ACC112 (cell line): ENCODE measurements around the gene ST8SIA1.
A peak's percentile ranks its signal among the peaks of the same experiment; 100 is the strongest.

ENCODE experiments used
- H2AFZ ChIP-seq: fragments of 200-600 bp; sonication (generic); one replicate; pipeline ENCODE4 v1.6.0; 2017; ENCODE audit warnings: antibody characterized with exemption, low read length; ENCODE audit not compliant: unreplicated experiment
- H3K27ac ChIP-seq: fragments of 200-600 bp; sonication (generic); 2 replicates; pipeline ENCODE4 v1.5.1; 2014; ENCODE audit warnings: low read depth, mild to moderate bottlenecking, antibody characterized with exemption, low read length, moderate library complexity
- H3K27me3 ChIP-seq: fragments of 200-600 bp; sonication (generic); 2 replicates; pipeline ENCODE4 v1.6.1; 2014; ENCODE audit warnings: mild to moderate bottlenecking, antibody characterized with exemption, low read length, moderate library complexity, mixed read lengths; ENCODE audit not compliant: insufficient read depth
- H3K36me3 ChIP-seq: fragments of 200-600 bp; sonication (generic); 2 replicates; pipeline ENCODE4 v1.6.1; 2016; ENCODE audit warnings: mild to moderate bottlenecking, antibody characterized with exemption, low read length, moderate library complexity, mixed read lengths; ENCODE audit not compliant: insufficient read depth
- H3K4me1 ChIP-seq: fragments of 200-600 bp; sonication (generic); one replicate; pipeline ENCODE4 v1.6.1; 2016; ENCODE audit warnings: low read length, mixed read lengths; ENCODE audit not compliant: insufficient read depth, unreplicated experiment, control insufficient read depth
- H3K4me3 ChIP-seq: fragments of 200-600 bp; sonication (generic); 2 replicates; pipeline ENCODE4 v1.5.1; 2014; ENCODE audit warnings: mild to moderate bottlenecking, low read depth, low read length
- H3K79me2 ChIP-seq: fragments of 200-600 bp; sonication (generic); one replicate; pipeline ENCODE4 v1.6.0; 2016; ENCODE audit warnings: low read length; ENCODE audit not compliant: control insufficient read depth, unreplicated experiment, insufficient read depth

Gene ST8SIA1

DNA sequence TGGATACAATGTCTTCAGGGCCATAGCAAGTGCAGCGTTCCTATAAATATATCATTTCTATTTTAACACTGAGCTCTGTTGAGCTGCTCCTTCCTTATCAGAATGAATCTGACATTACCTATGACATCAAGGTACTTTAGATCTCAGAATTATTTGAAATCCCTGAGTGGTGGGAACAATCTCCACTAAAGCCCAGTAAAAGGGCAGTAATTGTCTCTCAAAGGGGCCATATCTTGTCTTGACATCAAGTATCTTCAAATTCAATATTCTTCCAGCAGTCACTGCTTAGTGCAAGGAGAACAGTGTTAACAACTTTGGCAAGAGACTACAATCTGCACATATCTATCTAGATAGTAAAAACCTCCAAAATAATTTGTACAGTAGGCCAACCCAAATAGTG is 21.7 kb upstream of the ST8SIA1 start:
- H2AFZ ChIP-seq, result no peak overlapping the region
- no peak overlapping the region for H3K27ac ChIP-seq
- no peak overlapping the region for H3K4me3 ChIP-seq
- H3K36me3 ChIP-seq, result no peaks in the 10 kb centered on the region
- H3K79me2 ChIP-seq, result no peaks in the 10 kb centered on the region
- peaks cover 24% of the 10 kb centered on the region; the same call in 1 of the 2 replicates for H3K27me3 ChIP-seq
- H3K4me1 ChIP-seq, result no peaks in the 10 kb centered on the region

- Histone ChIP-seq H2AFZ (no peak overlapping the region), H3K27me3 (peaks cover 34% of the 10 kb centered on the region), H3K79me2 (no peaks in the 10 kb centered on the region), H3K27ac (no peak overlapping the region), H3K4me1 (no peaks in the 10 kb centered on the region), H3K4me3 (no peak overlapping the region), H3K36me3 (no peaks in the 10 kb centered on the region)
Measured at GRCh38 chr12:22355011-22355580, 20.6 kb upstream of the ST8SIA1 start.

- Histone ChIP-seq H3K27ac (no peak overlapping the region), H3K79me2 (no peaks in the 10 kb centered on the region), H3K27me3 (peaks cover 44% of the 10 kb centered on the region), H3K4me1 (no peaks in the 10 kb centered on the region), H2AFZ (no peak overlapping the region), H3K4me3 (no peak overlapping the region), H3K36me3 (no peaks in the 10 kb centered on the region)
Measured at GRCh38 chr12:22353615-22354325, 19.3 kb upstream of the ST8SIA1 start.

DNA sequence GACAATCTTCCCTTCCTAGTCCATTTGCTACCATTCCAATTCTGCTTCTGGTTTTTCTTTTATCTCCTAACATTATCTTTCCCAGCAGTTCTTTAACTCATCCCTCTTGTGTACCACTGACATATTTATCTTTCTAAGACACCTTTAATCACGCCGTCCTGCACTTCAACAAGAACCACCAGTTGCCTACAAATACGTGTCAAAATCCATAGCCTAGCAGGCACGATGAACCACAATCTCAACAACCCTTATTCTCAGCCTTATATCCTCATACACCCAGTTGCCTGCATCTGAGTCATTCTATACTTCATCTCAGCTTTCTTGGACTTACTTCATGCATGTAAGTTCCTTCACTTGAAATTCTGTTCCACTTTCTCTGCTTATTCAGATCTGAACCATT is 16.4 kb upstream of the ST8SIA1 start:
- Histone ChIP-seq H3K27me3 (peaks cover 43% of the 10 kb centered on the region), H3K4me3 (no peak overlapping the region), H3K79me2 (no peaks in the 10 kb centered on the region), H3K36me3 (no peaks in the 10 kb centered on the region), H3K4me1 (no peaks in the 10 kb centered on the region), H3K27ac (no peak overlapping the region), H2AFZ (no peak overlapping the region)

- Histone ChIP-seq H3K4me3 (no peak overlapping the region), H3K36me3 (no peaks in the 10 kb centered on the region), H2AFZ (no peak overlapping the region), H3K27me3 (peaks cover 28% of the 10 kb centered on the region), H3K27ac (no peak overlapping the region), H3K79me2 (no peaks in the 10 kb centered on the region), H3K4me1 (no peaks in the 10 kb centered on the region)
Measured at GRCh38 chr12:22348208-22348607, 13.7 kb upstream of the ST8SIA1 start.

DNA sequence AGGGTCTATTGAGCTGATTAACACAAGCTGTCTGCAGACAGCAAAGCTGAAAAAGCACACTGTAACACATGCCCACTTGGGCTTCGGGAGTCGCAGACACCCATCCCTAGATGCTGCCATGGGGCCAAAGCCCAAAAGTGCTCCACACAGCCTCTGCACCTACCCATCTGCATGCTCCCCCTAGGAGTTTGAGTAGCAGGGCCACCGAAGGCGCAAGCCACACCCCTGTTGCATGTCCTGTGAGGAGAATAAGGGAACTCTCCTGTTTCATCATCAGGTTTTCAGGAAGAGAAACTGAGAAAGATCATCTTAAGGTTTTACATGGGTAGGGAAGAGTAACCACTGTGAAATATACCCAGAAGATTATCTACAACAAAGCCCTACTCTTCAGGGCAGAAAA is 5.6 kb upstream of the ST8SIA1 start:
- H3K79me2 ChIP-seq, result no peaks in the 10 kb centered on the region

GRCh38 chr12:22339691-22340090 is 5.2 kb upstream of the ST8SIA1 start:
- Histone ChIP-seq H2AFZ (no peak overlapping the region), H3K27ac (no peak overlapping the region), H3K27me3 (peaks cover 35% of the 10 kb centered on the region), H3K4me3 (no peak overlapping the region), H3K36me3 (no peaks in the 10 kb centered on the region), H3K79me2 (no peaks in the 10 kb centered on the region), H3K4me1 (no peaks in the 10 kb centered on the region)

More for the DNA sequence above, 5.6 kb upstream of the ST8SIA1 start:
- H3K4me1 ChIP-seq, result no peaks in the 10 kb centered on the region
- H2AFZ ChIP-seq, result no peak overlapping the region
- H3K27me3 ChIP-seq, result peaks cover 30% of the 10 kb centered on the region
- H3K4me3 ChIP-seq, result no peak overlapping the region
- H3K27ac ChIP-seq, result no peak overlapping the region
- H3K36me3 ChIP-seq, result no peaks in the 10 kb centered on the region

DNA sequence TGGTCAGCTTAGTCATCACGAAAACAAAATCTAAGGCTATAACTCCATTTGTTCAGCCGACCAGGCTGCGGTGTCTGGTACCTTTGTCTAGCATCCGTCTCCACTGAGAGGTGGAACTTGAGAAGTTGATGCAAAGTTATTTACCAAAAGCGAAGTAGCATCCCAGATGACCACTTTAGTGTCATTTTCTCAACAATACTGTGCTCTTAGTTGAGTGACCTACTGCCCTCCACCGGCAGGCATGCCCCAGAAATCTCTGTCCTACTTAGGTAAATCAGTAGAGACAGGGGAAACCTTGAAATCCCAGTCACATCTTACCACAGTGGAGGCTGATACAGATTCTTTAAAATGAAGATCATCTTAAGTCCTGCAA is 1.3 kb upstream of the ST8SIA1 start:
- Histone ChIP-seq H3K4me1 (no peaks in the 10 kb centered on the region), H2AFZ (no peak overlapping the region), H3K36me3 (no peaks in the 10 kb centered on the region), H3K27ac (no peak overlapping the region), H3K79me2 (no peaks in the 10 kb centered on the region), H3K4me3 (peak overlapping the region; percentile 74), H3K27me3 (peaks cover 67% of the 10 kb centered on the region)

DNA sequence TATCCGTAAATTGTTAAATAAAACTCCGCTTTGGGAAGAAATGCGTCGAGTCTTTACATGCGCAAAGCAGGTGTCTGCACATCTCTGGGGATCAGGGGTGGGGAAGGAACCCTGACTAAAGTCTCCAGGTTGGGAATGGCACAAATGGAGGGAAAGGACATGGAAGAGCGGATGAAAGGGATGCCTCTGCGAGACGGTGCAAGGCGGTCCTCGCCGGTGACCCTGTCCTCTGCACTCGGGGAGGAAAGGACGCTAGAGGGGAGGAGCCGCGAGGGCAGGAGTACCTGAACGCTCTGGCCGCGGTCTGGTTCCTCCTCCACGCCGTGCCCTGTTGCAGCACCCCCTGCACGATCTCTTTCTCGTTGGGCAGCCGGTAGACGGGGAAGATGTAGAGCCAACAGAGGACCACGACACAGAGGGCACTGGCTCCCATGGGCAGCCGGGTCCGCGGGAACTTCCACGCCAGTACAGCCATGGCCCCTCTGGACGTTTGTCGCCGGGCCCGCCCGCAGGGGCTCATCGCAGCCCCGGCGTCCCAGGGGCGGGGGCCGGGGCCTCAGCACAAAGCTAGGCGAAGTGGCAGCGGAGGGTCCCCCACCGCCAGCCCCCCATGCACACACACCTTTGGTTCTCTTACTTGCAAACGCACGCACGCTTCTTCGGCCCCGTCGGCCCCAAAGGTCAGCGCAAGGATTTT is 646 bp downstream of the ST8SIA1 start:
- Histone ChIP-seq H2AFZ (no peak overlapping the region), H3K27ac (no peak overlapping the region), H3K36me3 (no peaks in the 10 kb centered on the region), H3K4me3 (peak overlapping the region; percentile 74), H3K79me2 (no peaks in the 10 kb centered on the region), H3K27me3 (peaks cover 72% of the 10 kb centered on the region), H3K4me1 (no peaks in the 10 kb centered on the region)

GRCh38 chr12:22333186-22333712 is 1.3 kb downstream of the ST8SIA1 start:
- H3K4me1 ChIP-seq, result no peaks in the 10 kb centered on the region
- no peak overlapping the region; the same call in 1 of the 2 replicates for H3K4me3 ChIP-seq
- peaks cover 72% of the 10 kb centered on the region for H3K27me3 ChIP-seq
- H3K36me3 ChIP-seq, result no peaks in the 10 kb centered on the region
- H2AFZ ChIP-seq, result no peak overlapping the region
- H3K27ac ChIP-seq, result no peak overlapping the region
- no peaks in the 10 kb centered on the region for H3K79me2 ChIP-seq
